ENCODE results near the gene PPP1R15B. TPM values are rescaled to one million over a fixed set of nuclear protein-coding genes. Genes with fewer than 3 reads are reported as not detected.

PPP1R15B gene
- polyA plus RNA-seq, 2 of the 4 experiments (the other 2 are of a cell fraction) = 26.9 to 51.9 TPM

- Histone ChIP-seq H3K27ac (0 out of 6 replicates have a peak overlapping the region, but pooled peaks of 1 of the 2 experiments have one; percentile 2), H3K4me2 (no peak overlapping the region), H3K4me1 (peaks cover 44% of the 10 kb centered on the region), H3K4me3 (no peak overlapping the region), H3K9me3 (no peaks in the 10 kb centered on the region)
- FAIRE-seq (no peak), ATAC-seq (no peak), DNase-seq (ENCODE audit: low read depth in 1 of 2, low spot score in 1 of 2) (no peak)
- 68% methylated on average over 4 of the region's 4 CpGs for WGBS (ENCODE audit: missing lambda C conversion rate)
- TF ChIP-seq CHD2 (IDR thresholded peaks at IDR 0.05; ENCODE audit: low read length, partially characterized antibody) (no peak), RNF2 (IDR thresholded peaks at IDR 0.05; ENCODE audit: borderline replicate concordance, low read depth) (no peak)
- ChIA-PET POLR2A (interaction anchor here (0.6 kb wide), 1 partner anchor 9 kb away, joined by 3 read pairs; no protein-coding TSS in a partner anchor), CTCF (interaction anchor here (0.9 to 18.2 kb wide), 14 partner anchors 11 to 290 kb away, joined by 3 to 530 read pairs (median 12); partner anchors contain the start of gene PIK3C2B)
These were observed 36.1 kb upstream of the PPP1R15B start for GRCh38 chr1:204447736-204448135.

GRCh38 chr1:204447190-204447589 is 35.6 kb upstream of the PPP1R15B start:
- FAIRE-seq = no peak
- ChIA-PET POLR2A (interaction anchor here (0.9 to 1.6 kb wide), 2 partner anchors 30 to 46 kb away, joined by 3 to 4 read pairs; no protein-coding TSS in a partner anchor), CTCF (interaction anchor here (0.6 to 18.2 kb wide), 26 partner anchors 11 to 360 kb away, joined by 3 to 530 read pairs (median 7); partner anchors contain the start of genes PIK3C2B and REN)

GRCh38 chr1:204446413-204447111 is 34.9 kb upstream of the PPP1R15B start:
- Histone ChIP-seq H3K27ac (no peak overlapping the region), H3K4me2 (no peak overlapping the region), H3K4me3 (no peak overlapping the region), H3K4me1 (peaks cover 41% of the 10 kb centered on the region), H3K9me3 (no peaks in the 10 kb centered on the region)
- DNase-seq (ENCODE audit: low read depth in 1 of 2, low spot score in 1 of 2) (peak; percentile 59 to 81), FAIRE-seq (no peak), ATAC-seq (peak; percentile 86 to 88)
- CTCF ChIA-PET = interaction anchor here (0.6 to 18.2 kb wide), 36 partner anchors 8 to 625 kb away, joined by 3 to 530 read pairs (median 5); partner anchors contain the start of genes PIK3C2B and REN
- TF ChIP-seq ESRRA (IDR thresholded peaks at IDR 0.05; ENCODE audit: borderline replicate concordance, low read length) (no peak), CTCF (IDR thresholded peaks at IDR 0.05) (peak; percentile 57), SMC3 (IDR thresholded peaks at IDR 0.05) (peak; percentile 76), RAD21 (conservative IDR thresholded peaks at IDR 0.05 in 1 of 2, IDR thresholded peaks at IDR 0.05 in 1 of 2) (peak; percentile 66 to 71)
- 74% methylated on average over 8 of the region's 11 CpGs for WGBS (ENCODE audit: missing lambda C conversion rate)
- POLR2A ChIA-PET = interaction anchor here (0.9 to 1.6 kb wide), 3 partner anchors 29 to 48 kb away, joined by 3 to 4 read pairs (median 3); partner anchors contain the start of gene PIK3C2B

More at GRCh38 chr1:204447190-204447589, 35.6 kb upstream of the PPP1R15B start:
- H3K4me3 ChIP-seq = no peak overlapping the region
- DNase-seq (ENCODE audit: low read depth in 1 of 2, low spot score in 1 of 2) (no peak), ATAC-seq (no peak)
- peaks cover 44% of the 10 kb centered on the region for H3K4me1 ChIP-seq
- H3K27ac ChIP-seq = no peak overlapping the region
- H3K4me2 ChIP-seq = no peak overlapping the region
- no peaks in the 10 kb centered on the region for H3K9me3 ChIP-seq
- no peak for TF ChIP-seq ZNF302 (CRISPR knock-in tag; IDR thresholded peaks at IDR 0.05)
- 88% methylated on average over 6 of the region's 6 CpGs for WGBS (ENCODE audit: missing lambda C conversion rate)

- CTCF ChIA-PET = interaction anchor here (0.6 to 18.2 kb wide), 28 partner anchors 9 to 625 kb away, joined by 3 to 530 read pairs (median 7); partner anchors contain the start of genes PIK3C2B and REN
- peak; percentile 62 to 76; a peak in 5 of 6 replicates for ATAC-seq
- Histone ChIP-seq H3K4me2 (no peak overlapping the region), H3K4me1 (peaks cover 35% of the 10 kb centered on the region), H3K27ac (no peak overlapping the region), H3K9me3 (no peaks in the 10 kb centered on the region), H3K4me3 (no peak overlapping the region)
- WGBS (ENCODE audit: missing lambda C conversion rate) = 39% methylated on average over 11 of the region's 11 CpGs
- POLR2A ChIA-PET = interaction anchor here (0.9 to 1.6 kb wide), 2 partner anchors 28 to 48 kb away, joined by 3 to 4 read pairs; partner anchors contain the start of gene PIK3C2B
- no peak for FAIRE-seq
- TF ChIP-seq RAD21 (conservative IDR thresholded peaks at IDR 0.05 in 1 of 2, IDR thresholded peaks at IDR 0.05 in 1 of 2) (peak in 1 of 2 experiments; percentile 42; a peak in 1 of 5 replicates), GATA3 (IDR thresholded peaks at IDR 0.05; ENCODE audit: borderline replicate concordance) (no peak)
- peak; percentile 54 to 68 for DNase-seq (ENCODE audit: low read depth in 1 of 2, low spot score in 1 of 2)
These were observed 34.3 kb upstream of the PPP1R15B start for GRCh38 chr1:204445860-204446412.

Data from A549 (cell line).